ENCODE data around the gene COL5A2. TPM values are rescaled to one million over a fixed set of nuclear protein-coding genes. Genes with fewer than 3 reads are reported as not detected.

Gene COL5A2
- total and polyA plus RNA-seq, 9 of the 15 experiments (the other 6 are each of a cell fraction or from before 2014, with no cell fraction given), result 0.01 to 0.54 (median 0.19) TPM

- TF ChIP-seq ZNF277 (CRISPR knock-in tag; IDR thresholded peaks at IDR 0.05; ENCODE audit: borderline replicate concordance) (no peak), ZBTB34 (CRISPR knock-in tag; IDR thresholded peaks at IDR 0.05) (no peak), FOXK1 (CRISPR knock-in tag; IDR thresholded peaks at IDR 0.05; ENCODE audit: borderline replicate concordance) (no peak), MAZ (CRISPR knock-in tag; conservative IDR thresholded peaks at IDR 0.05 in 1 of 2, IDR thresholded peaks at IDR 0.05 in 1 of 2) (no peak), GTF2F1 (IDR thresholded peaks at IDR 0.05; ENCODE audit: low read depth, low read length) (no peak), NELFE (IDR thresholded peaks at IDR 0.05; ENCODE audit: insufficient read depth, insufficient read length) (no peak), CCAR2 (IDR thresholded peaks at IDR 0.05; ENCODE audit: low read depth, low read length) (no peak), CREB5 (CRISPR knock-in tag; IDR thresholded peaks at IDR 0.05) (no peak), MCM2 (IDR thresholded peaks at IDR 0.05; ENCODE audit: low read depth) (no peak), SAFB2 (IDR thresholded peaks at IDR 0.05; ENCODE audit: borderline replicate concordance, low read depth, low read length, severe bottlenecking) (no peak), ZNF347 (CRISPR knock-in tag; IDR thresholded peaks at IDR 0.05; ENCODE audit: low read depth) (no peak), KAT8 (IDR thresholded peaks at IDR 0.05; ENCODE audit: low read depth) (no peak), CBFB (CRISPR knock-in tag; IDR thresholded peaks at IDR 0.05) (no peak)
Measured at GRCh38 chr2:189143925-189144324, 35.6 kb downstream of the COL5A2 start (continued).
